SK-N-MC (cell line): ENCODE results near the gene PCDHB2.
"Not testable (repeated sequence)": the region's sequence is repeated elsewhere in the genome, so short reads cannot be mapped to it uniquely, and the experiment has no call there.

Source experiments
- DNase-seq: peaks from one replicate; pipeline ENCODE4 v3.0.0-alpha.2; 2011; ENCODE audit warnings: low read depth, low spot score
- H3K27ac ChIP-seq: fragments of 200-600 bp; sonication (generic); 2 replicates; pipeline ENCODE4 v1.5.1; 2016; ENCODE audit warnings: mixed run types
- H3K36me3 ChIP-seq: fragments of 200-600 bp; sonication (generic); 2 replicates; pipeline ENCODE4 v1.6.1; 2017; ENCODE audit warnings: antibody characterized with exemption, low read length, mixed read lengths; ENCODE audit not compliant: insufficient read depth
- H3K4me3 ChIP-seq: fragments of 200-600 bp; sonication (generic); 2 replicates; pipeline ENCODE4 v1.5.1; 2016
- H3K9ac ChIP-seq: fragments of 200-600 bp; sonication (generic); 2 replicates; pipeline ENCODE4 v1.8.0; 2017; ENCODE audit warnings: mixed run types, mixed read lengths; ENCODE audit not compliant: insufficient read length
- H3K9me3 ChIP-seq: fragments of 200-600 bp; sonication (generic); 2 replicates; pipeline ENCODE4 v1.6.1; 2017; ENCODE audit warnings: low read depth, mild to moderate bottlenecking, antibody characterized with exemption, low read length, moderate library complexity, mixed read lengths
- EZH2 ChIP-seq: fragments of 200-600 bp; sonication (generic); IDR thresholded peaks from one replicate; pipeline ENCODE4 v1.6.1; 2017; ENCODE audit warnings: antibody characterized with exemption
- FOXP2 ChIP-seq: optimal IDR thresholded peaks from 2 replicates; pipeline ENCODE3; 2011; ENCODE audit warnings: mild to moderate bottlenecking, moderate library complexity; ENCODE audit not compliant: insufficient read depth; ENCODE audit errors: extremely low read length, control extremely low read depth
- POLR2AphosphoS5 ChIP-seq: IDR thresholded peaks from 2 replicates; pipeline ENCODE4 v1.6.1; 2012; ENCODE audit warnings: mild to moderate bottlenecking, low read depth, low read length, borderline replicate concordance

Gene PCDHB2

DNA sequence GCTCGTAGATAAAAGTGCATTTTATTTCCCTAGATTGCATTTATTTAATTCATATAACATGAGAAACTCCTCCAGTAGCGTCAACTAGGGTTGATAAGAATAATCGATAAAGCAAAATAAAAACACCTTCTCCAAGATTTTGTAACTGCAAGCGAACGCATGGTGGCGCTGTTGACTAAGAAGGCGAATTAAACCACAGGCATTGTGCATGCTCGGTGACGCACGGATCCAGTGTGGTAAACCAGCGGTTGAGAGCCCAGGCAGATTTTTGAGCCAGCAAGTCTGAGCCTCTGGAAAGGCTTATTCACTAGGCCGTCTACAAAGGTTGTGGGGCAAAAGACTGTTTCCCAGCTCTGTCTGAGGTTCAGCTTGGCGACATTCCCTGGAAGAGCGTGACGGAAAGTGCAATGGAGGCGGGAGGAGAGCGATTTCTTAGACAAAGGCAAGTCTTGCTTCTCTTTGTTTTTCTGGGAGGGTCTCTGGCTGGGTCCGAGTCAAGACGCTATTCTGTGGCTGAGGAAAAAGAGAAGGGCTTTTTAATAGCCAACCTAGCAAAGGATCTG, 5.9 kb downstream of the PCDHB2 start, which contains the start of gene PCDHB3:
Gene PCDHB3 (plus strand): TSS at position 231 of the 563 bp plus-strand sequence. CDS start 177 bp downstream, at position 408.
- peaks cover 33% of the 10 kb centered on the region for H3K36me3 ChIP-seq
- DNase-seq, result no peak
- TF ChIP-seq FOXP2 (no peak), POLR2AphosphoS5 (no peak), EZH2 (no peak)
- no peak within 1 kb of the TSS for H3K4me3 ChIP-seq
- peaks cover 4% of the 10 kb centered on the region; the same call in 1 of the 2 replicates for H3K9me3 ChIP-seq
- no peak within 1 kb of the TSS for H3K27ac ChIP-seq
- no peak within 1 kb of the TSS for H3K9ac ChIP-seq

DNA sequence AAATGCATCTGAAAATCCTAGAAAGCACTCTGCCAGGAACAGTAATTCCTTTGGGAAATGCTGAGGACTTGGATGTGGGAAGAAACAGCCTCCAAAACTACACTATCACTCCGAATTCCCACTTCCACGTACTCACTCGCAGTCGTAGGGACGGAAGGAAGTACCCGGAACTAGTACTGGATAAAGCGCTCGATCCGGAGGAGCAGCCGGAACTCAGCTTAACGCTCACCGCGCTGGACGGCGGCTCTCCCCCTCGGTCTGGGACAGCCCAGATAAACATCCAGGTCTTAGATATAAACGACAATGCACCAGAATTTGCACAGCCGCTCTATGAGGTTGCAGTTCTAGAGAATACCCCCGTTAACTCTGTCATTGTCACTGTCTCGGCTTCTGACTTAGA, 6.6 kb downstream of the PCDHB2 start:
- H3K9ac ChIP-seq, result no peak overlapping the region
- no peak for DNase-seq
- H3K27ac ChIP-seq, result no peak overlapping the region
- no peak overlapping the region for H3K4me3 ChIP-seq
- peaks cover 29% of the 10 kb centered on the region for H3K36me3 ChIP-seq
- TF ChIP-seq POLR2AphosphoS5 (no peak), FOXP2 (no peak), EZH2 (no peak)
- H3K9me3 ChIP-seq, result peaks cover 4% of the 10 kb centered on the region; the same call in 1 of the 2 replicates

DNA sequence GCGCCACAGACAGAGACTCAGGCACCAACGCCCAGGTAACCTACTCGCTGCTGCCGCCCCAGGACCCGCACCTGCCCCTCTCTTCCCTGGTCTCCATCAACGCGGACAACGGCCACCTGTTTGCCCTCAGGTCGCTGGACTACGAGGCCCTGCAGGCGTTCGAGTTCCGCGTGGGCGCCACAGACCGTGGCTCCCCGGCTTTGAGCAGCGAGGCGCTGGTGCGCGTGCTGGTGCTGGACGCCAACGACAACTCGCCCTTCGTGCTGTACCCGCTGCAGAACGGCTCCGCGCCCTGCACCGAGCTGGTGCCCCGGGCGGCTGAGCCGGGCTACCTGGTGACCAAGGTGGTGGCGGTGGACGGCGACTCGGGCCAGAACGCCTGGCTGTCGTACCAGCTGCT, 7.7 kb downstream of the PCDHB2 start:
- H3K9me3 ChIP-seq, DNase-seq, H3K9ac ChIP-seq, H3K4me3 ChIP-seq, H3K27ac ChIP-seq: not testable (repeated sequence)
- H3K36me3 ChIP-seq, result peaks cover 29% of the 10 kb centered on the region

DNA sequence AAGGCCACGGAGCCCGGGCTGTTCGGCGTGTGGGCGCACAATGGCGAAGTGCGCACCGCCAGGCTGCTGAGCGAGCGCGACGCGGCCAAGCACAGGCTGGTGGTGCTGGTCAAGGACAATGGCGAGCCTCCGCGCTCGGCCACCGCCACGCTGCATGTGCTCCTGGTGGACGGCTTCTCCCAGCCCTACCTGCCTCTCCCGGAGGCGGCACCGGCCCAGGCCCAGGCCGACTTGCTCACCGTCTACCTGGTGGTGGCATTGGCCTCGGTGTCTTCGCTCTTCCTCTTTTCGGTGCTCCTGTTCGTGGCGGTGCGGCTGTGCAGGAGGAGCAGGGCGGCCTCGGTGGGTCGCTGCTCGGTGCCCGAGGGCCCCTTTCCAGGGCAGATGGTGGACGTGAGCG, 8.1 kb downstream of the PCDHB2 start:
- not testable (repeated sequence) for H3K27ac ChIP-seq, H3K9me3 ChIP-seq, H3K4me3 ChIP-seq, DNase-seq, H3K9ac ChIP-seq
- peaks cover 29% of the 10 kb centered on the region for H3K36me3 ChIP-seq

DNA sequence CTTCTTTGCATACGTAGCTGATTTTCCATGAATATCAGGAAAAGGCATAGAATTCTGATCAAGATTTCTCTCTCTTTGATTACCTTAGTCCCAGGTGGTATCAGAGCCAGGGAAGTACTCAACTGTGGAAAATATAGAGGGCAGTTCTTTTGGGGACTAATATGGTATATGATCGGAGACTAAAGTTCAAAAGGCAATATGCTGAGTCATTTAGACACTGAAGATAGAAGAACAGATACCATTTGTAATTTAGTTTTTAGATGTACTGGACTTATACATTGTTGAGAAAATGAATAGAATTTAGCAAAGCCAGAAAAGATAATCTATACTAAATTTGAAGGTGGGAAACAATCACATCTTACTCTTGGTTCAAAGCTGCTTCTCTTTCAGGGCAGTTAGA, 10.9 kb downstream of the PCDHB2 start:
- Histone ChIP-seq H3K9ac (no peak overlapping the region), H3K4me3 (no peak overlapping the region), H3K36me3 (peaks cover 13% of the 10 kb centered on the region; the same call in 1 of the 2 replicates), H3K9me3 (no peaks in the 10 kb centered on the region), H3K27ac (no peak overlapping the region)
- TF ChIP-seq POLR2AphosphoS5 (no peak), EZH2 (no peak), FOXP2 (no peak)
- DNase-seq, result no peak

DNA sequence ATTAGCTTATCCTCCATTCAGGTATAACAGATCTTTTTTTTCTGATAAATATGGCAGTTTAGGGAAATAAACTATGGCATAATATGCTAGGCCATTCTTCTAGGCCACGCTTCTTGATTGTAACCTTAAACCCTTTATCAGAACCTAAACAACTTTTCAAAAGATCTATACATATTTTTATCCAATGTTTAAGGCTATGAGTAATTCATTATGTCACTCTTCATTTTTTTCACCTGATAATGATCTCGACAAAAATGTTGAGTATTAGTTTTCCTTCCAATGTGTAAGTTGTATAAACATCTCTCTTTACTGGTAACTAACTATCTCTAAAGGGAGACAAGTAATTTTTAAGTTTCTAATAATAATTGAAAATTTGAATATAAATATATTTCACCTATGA, 24.8 kb downstream of the PCDHB2 start:
- no peak for TF ChIP-seq POLR2AphosphoS5
- no peak for TF ChIP-seq FOXP2
- TF ChIP-seq EZH2, result no peak
- no peak overlapping the region for H3K4me3 ChIP-seq
- no peaks in the 10 kb centered on the region for H3K36me3 ChIP-seq
- no peaks in the 10 kb centered on the region for H3K9me3 ChIP-seq
- H3K27ac ChIP-seq, result no peak overlapping the region
- no peak overlapping the region for H3K9ac ChIP-seq
- DNase-seq, result no peak

DNA sequence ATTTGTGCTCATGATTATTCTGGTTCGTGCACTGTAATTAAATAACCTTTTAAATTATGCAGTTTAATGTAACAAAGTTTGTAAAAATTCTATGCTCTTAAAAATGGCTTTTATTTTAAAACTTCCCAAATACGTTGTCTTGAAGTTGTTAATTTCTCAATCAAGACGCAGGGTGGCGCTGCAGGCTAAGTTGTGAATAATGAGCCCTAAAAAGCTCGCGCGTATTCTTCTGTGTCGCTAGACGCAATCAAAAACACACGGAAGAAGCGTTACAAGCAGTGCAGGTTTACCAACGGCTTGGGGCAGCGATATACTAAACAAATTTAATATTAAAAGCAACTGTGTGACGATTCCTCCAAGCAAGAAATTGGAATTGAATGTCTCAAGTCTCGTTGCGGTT, 27.1 kb downstream of the PCDHB2 start, which contains the start of gene PCDHB4:
Gene PCDHB4 (plus strand): TSS at position 256 of the 400 bp plus-strand sequence. CDS start 181 bp downstream, outside the sequence.
- Histone ChIP-seq H3K27ac (no peak within 1 kb of the TSS), H3K4me3 (no peak within 1 kb of the TSS), H3K9ac (no peak within 1 kb of the TSS), H3K9me3 (no peaks in the 10 kb centered on the region; the same call in 1 of the 2 replicates), H3K36me3 (no peaks in the 10 kb centered on the region)
- no peak for TF ChIP-seq EZH2
- no peak for TF ChIP-seq FOXP2
- no peak for TF ChIP-seq POLR2AphosphoS5
- DNase-seq, result no peak

DNA sequence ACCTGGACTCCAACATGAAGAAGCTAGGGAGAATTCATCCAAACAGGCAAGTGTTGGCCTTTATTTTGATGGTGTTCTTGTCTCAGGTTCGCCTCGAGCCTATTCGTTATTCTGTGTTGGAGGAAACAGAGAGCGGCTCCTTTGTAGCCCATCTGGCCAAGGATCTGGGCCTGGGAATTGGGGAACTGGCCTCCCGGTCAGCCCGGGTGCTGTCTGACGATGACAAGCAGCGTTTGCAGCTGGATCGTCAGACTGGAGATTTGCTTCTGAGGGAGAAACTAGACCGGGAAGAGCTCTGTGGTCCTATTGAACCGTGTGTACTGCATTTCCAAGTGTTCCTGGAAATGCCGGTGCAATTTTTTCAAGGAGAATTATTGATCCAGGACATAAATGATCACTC, 27.6 kb downstream of the PCDHB2 start:
- H3K9ac ChIP-seq, result no peak overlapping the region
- TF ChIP-seq POLR2AphosphoS5, result no peak
- TF ChIP-seq FOXP2, result no peak
- TF ChIP-seq EZH2, result no peak
- H3K4me3 ChIP-seq, result no peak overlapping the region
- H3K9me3 ChIP-seq, result no peaks in the 10 kb centered on the region; the same call in 1 of the 2 replicates
- DNase-seq, result no peak
- no peaks in the 10 kb centered on the region for H3K36me3 ChIP-seq
- H3K27ac ChIP-seq, result no peak overlapping the region

DNA sequence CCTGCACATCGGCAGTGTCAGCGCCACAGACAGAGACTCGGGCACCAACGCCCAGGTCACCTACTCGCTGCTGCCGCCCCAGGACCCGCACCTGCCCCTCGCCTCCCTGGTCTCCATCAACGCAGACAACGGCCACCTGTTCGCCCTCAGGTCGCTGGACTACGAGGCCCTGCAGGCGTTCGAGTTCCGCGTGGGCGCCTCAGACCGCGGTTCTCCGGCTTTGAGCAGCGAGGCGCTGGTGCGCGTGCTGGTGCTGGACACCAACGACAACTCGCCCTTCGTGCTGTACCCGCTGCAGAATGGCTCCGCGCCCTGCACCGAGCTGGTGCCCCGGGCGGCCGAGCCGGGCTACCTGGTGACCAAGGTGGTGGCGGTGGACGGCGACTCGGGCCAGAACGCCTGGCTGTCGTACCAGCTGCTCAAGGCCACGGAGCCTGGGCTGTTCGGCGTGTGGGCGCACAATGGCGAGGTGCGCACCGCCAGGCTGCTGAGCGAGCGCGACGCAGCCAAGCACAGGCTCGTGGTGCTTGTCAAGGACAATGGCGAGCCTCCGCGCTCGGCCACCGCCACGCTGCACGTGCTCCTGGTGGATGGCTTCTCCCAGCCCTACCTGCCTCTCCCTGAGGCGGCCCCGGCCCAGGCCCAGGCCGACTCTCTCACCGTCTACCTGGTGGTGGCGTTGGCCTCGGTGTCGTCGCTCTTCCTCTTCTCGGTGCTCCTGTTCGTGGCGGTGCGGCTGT, 29.2 kb downstream of the PCDHB2 start:
- not testable (repeated sequence) for H3K9ac ChIP-seq, H3K9me3 ChIP-seq, H3K27ac ChIP-seq, H3K36me3 ChIP-seq, DNase-seq, H3K4me3 ChIP-seq
